GM21528 (cell line): ENCODE measurements around the gene FAM219A.

Experiments
- ATAC-seq: cut with Tn5 transposase; IDR thresholded peaks from one replicate; pipeline ENCODE4 v1.9.1; 2021; ENCODE audit warnings: mild to moderate bottlenecking, moderate library complexity; ENCODE audit not compliant: unreplicated experiment, low FRiP score

The FAM219A gene, protein sequence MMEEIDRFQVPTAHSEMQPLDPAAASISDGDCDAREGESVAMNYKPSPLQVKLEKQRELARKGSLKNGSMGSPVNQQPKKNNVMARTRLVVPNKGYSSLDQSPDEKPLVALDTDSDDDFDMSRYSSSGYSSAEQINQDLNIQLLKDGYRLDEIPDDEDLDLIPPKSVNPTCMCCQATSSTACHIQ

DNA sequence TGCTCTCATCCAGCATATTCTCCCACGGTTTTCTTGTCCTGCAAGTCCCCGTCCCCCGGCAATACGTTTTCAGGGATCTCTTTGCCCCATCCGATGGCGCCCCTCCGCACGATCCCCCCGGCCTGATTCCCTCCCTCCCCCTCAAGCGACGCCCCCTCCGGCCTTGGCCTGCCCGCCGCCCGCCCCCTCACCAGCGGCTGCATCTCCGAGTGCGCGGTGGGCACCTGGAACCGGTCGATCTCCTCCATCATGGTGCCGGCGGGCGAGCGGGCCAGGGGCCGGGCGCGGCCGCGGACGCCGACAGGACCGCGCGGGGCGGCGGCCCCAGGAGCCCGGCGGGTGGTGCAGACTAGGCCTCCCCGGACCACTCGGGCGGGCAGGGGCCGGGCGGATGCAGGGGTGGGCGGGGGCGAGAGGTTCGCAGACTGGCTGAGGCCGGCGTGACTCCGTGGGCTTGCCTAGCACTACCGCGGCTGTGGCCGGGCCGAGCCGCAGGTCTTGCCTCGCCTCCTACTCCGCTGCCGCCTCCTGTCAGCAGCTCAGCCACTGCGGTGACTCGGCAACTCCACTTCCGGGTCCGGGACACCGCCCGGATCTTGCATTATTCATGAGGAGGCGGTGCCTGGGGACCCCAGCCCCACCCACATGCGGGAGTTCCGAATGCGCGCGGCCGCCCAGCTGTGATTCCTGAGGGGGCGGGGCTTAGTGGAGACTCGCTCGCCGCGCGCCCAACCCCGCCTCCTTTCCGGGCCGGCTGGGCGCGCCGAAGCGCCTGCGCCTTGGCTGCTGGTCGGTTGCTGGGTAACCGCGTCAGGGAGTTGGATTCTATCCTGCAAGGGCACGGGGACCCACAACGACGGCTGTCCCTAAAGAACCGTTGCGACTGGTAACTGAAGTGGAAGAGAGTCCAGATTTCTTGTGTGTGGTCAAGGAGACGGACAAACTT is at the start of gene FAM219A, which contains the start of gene DNAI1:
Gene FAM219A, minus strand, starts transcription at position 558 of the 946 bp plus-strand sequence. Its CDS starts 307 bp downstream, at position 251.
Gene DNAI1, plus strand, starts transcription at position 793 of the 946 bp plus-strand sequence. CDS start 201 bp downstream, outside the sequence.
- ATAC-seq = peak; percentile 95

DNA sequence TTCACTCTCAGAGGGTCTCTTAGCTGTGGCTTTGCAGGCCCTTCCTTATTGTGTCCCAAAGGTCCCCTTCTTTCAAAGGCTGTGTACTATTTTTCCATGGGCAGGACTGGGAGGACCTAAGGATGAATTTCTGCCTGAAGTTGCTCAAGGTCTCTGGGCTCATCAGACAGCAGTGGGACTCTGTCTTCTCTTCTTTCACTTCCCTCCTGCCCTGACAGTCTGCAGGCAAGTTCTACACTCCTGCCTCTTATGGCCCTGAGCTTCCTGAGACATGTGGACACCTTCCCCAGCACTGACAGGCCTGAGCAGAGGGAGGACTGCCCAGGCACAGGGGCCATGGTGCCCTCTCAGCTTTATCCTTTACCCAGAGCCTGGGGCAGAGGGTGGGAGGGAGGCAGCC is 49.6 kb upstream of the FAM219A start:
- ATAC-seq = no peak

DNA sequence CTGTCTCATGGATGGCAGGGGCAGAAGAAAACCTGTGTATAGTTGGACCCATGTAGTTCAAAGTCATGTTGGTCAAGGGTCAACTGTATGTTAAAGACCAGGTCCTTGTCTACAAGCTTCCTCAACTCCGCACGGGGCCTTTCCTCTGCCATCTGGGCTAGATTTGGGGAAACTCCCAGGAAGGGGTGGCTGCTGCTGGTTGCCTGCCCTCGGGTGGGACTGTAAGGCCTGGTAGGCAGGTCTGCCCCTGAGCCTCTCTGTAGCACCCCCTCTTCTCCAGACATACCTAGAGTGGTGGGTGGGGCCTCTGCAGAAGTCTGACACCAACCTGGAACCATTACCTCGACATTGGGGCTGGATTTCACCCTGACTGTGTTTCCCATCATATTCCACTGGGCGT is 49.2 kb upstream of the FAM219A start:
- ATAC-seq = no peak

DNA sequence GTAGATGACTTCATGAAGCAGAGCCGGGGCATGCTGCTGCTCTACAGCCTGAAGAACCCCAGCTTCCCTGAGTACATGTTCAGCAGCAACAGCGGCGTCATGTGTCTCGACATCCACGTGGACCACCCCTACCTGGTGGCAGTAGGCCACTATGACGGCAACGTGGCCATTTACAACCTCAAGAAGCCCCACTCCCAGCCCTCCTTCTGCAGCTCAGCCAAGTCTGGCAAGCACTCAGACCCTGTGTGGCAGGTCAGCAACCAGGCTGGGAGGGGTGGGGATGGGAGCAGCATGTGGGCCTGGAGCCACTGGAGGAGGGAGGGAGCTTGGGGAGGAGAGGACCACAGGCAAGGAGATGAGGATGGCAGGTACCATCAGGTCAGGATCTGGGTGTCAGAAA is 48.3 kb upstream of the FAM219A start:
- ATAC-seq = no peak

DNA sequence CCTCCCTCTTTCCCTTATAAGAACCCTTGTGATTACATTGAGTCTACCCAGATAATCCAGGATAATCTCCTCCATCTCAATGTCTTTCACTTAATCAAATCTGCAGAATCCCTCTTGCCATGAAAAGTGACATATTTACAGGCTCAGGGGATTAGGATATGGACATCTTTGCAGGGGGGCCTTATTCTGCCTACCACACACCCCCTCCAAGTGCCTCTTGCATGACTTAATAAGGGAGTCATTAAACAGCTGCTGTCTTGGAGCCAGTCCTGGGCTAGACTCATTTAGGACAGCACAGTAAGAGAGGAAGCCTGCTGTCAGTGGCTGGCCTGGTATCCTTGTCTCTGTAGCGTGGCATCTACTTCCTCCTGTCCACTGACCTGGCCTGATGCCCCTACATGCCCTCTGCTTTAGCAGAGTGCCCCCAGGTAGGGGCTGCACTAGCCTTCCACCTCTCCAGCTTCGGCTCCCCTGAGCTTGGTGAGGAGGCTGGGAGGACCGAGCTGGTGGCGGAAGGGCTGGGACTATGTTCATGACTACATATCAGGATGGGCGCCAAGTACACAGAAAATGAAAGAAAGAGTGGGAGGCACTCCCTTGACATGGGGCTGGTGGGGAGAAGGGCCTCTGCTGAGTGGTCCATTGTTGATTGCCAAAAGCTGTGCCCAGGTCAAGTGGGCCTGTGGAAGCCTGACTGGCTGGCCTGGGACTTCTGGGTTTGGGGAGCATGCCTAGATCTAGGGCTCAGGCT is 47.2 kb upstream of the FAM219A start:
- ATAC-seq = no peak

DNA sequence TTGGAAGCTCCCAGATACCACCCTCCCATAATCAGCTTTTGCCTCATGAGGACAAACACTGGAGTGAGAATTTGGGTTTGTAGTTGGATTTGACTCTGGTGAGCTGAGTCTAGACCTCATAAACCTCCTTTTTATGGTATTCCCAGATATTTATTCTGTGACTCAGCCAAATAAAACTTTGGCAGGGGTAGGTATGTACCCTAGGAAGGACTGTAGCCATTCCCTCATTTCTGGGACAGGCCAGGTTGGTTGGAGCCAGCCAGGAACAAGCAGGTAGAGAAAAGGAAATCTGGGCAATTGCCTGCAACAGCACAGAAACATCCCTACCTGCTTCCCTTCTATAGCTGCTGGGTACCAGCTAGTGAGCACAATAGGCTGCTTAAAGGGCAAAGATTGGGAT is 45.0 kb upstream of the FAM219A start:
- ATAC-seq = no peak

DNA sequence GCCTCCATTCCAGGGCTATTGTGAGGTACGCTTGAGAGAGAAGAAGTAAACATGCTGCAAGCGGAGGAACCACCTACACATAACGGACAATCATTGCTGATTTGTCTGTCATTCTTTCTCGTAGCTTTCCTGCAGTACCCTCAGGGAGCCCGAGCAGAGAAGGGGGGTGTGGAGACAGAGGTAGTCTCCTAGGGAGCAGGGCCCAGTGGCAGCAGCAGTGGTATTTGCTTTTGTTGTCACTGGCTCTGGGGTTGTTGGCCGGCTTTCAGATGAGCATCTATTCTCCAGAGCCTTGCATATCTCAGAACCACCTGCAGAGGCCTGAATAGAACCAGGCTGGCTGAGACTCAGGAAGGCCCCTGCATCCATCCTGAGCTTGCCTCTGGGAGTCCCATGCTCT is 44.5 kb upstream of the FAM219A start:
- no peak for ATAC-seq

DNA sequence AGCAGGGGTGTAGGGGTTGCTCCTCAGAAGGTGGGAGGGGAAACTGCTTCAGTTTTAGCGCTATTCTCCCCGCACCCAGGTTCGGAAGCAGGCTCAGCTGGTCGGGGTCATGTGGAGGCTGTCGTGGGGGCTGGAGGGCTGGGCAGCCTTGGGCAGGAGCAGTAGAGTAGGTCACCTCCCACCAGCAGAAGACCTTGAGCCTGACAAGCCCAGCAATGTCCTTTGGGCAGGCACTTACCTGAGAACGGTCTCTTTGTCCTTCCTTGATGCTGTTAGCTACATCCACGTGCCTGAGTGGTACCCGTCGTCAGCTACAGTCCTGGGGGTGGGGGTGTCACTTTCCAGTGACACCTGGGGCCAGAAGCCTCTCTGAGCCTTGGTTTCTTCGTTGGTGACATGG is 44.1 kb upstream of the FAM219A start:
- ATAC-seq = no peak

DNA sequence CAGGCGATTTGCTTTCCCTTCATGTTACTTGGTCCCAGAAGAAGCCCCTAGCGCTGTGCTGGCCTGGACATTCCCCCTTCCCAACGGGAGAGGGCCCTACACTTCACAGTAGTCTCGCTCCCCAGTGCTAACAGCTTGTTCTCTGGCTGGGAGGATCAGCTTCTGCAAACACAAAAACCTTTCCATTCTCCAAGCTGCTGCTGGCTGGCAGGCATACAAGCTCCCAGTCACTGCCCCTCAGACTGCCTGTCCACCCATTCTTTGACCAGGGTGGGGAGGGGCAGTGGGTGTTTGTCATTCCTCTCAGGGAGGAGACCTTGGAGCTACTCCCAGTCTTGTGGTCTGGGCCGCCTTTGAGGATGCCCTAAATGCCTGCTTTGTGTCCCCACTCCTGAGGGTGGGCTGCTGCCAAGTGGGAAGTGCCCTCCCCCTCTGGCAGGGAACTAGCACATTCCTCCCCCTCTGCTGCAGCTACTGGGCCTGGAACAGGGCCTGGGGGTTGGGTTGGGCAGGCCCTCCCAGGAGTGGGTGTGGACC is 43.6 kb upstream of the FAM219A start:
- ATAC-seq = no peak

DNA sequence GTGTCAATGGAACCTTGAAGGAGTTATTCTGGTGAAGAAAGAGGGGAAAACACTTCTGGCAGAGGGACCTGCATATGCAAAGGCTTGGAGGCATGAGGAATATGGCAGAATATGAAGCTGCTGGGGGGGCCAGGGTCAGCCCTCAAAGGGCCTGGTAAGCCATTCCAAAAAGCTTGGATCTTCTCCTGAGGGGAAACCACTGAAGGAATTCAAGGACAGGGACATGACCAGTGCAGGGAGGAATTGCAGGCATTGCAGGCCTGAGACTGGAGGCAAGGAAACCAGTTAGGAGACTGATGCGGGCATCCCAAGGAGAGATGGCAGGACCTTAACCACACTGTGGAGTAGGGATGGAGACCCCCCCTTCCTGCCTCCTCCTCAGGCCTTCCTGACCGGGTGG is 43.0 kb upstream of the FAM219A start:
- ATAC-seq = no peak

DNA sequence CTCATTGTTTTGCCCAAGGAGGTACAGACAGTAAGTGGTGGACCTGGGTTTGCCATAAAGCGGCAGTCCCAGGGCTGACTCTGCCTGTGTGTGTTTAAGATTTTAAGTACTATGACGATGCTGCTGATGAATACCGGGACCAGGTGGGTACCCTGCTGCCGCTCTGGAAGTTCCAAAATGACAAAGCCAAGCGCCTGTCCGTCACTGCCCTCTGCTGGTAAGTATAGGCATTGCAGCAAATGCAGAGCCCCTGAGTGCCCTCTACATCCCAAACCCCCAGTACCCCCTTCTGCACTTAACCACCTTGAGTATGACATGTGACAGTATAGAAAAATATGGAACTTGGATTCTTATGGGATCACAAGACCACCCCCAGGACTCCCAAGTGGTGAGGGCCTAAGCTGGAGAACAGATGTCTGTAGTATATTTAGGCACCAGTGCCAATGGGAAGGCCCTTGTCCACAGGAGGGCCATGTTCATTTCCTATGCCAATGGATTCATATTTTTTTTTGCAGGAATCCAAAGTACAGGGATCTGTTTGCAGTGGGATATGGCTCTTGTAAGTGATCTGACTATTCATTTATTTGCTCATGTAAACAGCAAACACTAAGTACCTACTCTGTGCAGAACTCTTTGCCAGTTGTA is 42.4 kb upstream of the FAM219A start:
- no peak for ATAC-seq

DNA sequence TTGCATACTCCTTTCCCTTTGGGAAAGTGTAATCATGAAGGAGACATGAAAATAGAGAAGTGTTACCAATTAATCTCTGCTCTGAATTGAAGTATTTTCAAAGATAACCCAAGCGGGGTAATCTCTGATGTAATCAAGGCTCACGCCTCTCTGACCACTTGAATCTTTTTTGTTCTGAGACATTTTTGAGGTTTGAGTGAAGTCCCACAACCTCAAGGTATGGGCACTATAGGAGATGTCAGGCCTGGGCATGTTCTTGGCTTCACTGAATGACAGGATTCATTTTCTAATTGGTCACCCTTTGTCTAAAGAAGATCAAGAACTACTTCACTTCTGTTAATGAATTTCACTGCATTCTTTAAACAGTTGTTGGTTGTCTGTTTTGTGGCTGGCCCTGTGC is 40.7 kb upstream of the FAM219A start:
- ATAC-seq = no peak

DNA sequence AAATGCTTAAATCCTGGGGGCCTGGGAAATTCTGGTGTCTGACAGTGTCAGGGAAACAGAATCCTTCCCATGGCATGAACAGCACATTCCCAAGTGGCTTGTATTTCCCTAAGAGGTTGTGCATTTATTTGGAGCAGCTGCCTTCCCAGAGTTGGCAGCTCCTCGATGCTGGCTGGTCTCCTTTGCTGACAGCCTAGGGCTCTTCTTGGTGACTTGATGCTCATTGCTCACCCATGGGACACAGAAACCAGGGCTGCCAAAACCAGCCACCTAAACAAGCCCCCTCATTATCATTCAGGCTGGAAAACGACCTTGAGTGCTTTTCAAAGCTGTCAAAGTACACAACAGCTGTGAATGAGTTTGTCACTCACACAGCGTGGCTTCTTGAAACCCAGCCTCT is 40.2 kb upstream of the FAM219A start:
- ATAC-seq = no peak

DNA sequence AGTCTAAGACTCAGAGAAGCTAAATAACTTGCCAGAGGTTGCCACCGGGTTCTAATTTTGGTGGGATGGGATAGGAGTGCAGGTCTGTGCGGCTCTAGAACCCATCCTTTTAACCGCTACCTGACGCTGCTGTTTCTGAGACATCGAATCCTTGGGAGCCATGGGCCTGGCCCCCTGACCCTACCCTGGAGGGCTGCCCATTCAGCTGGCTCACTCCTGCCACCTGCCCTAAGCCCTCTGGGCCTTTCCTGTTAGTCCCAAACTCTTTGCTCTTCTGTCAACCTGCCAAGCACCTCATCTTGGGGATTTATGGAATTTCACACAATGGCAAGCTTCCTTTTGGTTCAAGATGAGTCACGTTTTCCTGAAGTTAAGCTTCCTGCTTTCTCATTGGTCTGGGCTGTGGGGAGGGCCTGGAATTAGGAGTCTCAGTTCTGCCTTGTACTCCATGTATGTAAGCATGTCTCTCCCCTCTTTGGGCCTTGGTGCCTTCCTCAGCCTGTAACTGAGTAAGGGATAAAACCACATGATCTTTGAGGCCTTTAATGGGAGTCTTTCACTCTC is 37.9 kb upstream of the FAM219A start:
- no peak for ATAC-seq

DNA sequence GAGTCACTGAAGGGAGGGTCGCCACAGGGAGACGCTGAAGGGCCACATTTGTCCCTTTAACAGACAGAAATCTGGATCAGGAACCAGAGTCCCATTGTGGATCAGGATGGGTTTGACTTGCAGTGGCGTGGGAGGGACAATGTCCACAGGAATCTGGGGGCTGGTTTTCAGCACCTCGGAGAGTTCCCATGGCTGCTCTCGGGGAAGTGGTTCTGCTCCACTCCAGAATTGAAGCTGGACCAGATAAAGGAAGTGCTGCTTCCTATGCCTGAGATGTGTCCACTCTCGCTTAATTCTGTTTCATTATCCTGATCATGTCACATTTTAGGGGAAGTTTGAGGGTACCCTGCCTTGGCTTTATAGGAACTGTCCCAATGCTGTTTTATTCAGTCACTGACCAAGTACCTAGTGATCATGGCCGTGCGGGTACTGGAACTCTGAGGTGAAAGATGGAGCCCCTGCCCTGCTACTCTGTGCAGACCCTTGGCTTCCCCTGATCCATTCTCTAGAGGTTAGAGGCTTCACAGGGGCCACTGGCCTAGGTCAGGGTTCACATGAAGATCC is 35.7 kb upstream of the FAM219A start:
- no peak for ATAC-seq

DNA sequence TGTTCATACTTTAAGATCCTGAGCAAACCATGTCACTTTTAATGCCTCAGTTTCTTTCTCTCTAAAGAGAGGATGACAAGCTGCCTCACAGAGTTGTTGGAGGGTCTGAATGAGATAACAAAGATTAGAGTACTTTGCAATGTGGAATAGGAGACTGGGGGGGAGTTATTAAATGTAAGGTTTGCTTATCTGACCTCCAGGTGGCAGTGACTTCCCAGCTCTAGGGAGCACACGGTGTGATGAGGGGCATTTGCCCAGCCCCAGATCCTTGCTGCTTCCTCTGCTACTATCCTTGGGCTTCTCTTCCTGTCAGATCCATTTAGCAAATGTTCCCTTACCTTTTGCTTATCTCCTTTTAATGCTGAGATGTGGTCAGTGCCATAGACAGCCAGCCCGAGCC is 33.7 kb upstream of the FAM219A start:
- ATAC-seq = no peak

DNA sequence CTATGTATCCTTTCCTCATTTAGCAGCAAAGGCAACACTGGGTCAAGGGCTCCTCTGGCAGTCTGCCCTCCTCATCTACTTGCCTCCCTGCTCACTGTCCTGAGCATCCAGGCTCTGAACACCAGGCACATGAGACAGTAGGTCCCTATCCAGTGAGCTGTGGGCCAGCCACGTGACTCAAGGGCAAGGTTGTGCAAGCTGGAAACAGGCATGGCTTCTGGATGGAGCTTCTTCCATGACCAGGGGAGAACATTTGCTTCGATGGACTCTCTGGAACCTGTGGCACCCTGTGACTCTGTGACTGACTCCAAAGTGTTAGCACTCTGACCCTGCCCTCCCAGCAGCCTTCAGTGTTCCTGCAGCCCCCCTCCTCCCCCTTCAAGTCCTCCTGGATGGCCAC is 33.2 kb upstream of the FAM219A start:
- ATAC-seq = no peak

DNA sequence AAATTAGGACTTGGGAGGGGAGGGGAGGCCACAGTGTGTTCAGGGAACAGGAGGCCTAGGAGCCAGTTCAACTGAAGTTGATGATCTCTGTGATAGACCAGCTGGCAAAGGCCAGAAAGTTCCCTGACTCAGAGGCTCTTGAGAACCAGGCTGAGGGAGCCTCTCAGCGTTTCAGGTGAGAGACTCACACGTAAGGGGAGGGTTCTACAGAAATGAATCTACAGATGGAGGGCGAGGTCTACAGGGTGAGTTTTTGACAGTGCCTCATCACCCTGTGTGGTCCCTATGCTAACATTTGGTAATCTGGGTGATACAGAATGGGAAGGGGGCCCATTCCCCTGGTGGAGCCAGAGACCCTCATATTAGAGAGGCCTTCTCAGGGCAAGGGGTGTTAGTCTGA is 32.4 kb upstream of the FAM219A start:
- no peak for ATAC-seq

DNA sequence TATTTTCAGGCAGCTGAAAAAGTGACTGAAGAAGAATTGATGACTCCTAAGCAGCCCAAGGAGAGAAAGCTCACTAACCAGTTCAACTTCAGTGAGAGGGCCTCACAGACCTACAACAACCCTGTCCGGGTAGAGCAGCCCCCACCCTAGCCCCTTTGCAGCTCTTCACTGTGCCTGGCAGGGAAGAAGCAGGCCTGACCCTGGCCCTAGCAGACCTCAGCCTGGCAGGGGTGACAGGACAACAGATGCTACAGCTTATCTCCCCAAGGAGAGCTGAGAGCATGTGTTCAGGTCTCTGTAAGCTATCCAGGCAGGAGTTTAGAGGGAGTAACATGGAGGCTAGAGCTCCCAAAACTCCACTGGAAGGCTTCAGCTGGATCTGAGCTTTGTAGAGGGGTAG is 32.0 kb upstream of the FAM219A start:
- ATAC-seq = no peak

DNA sequence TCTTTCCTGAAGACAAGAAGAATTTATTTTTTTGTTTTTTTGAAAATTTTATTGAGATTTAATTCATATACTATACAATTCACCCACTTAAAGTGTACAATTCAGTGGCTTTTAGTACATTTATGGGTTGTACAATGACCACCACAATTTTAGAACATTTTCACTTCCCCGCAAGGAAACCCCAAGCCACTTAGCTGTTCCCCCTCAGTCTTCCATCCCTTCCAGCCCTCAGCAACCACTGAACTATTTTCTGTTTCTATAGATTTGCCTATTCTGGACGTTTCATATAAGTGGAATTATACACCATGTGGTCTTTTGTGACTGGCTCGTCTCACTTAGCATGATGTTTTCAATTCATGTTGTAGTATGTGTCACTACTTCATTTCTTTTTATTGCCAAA is 28.2 kb upstream of the FAM219A start:
- ATAC-seq = no peak
